Fibroblast of lung (primary cell): Measurements from ENCODE around the gene FBF1. TPM values are rescaled to one million over a fixed set of nuclear protein-coding genes. Genes with fewer than 3 reads are reported as not detected.

Source experiments
- DNase-seq, 2 donors: peaks; one replicate each; pipeline versions ENCODE4 v3.0.0 to v3.0.0-alpha.2; 2010; ENCODE audit warnings: low read depth in 2 of 2
- H2AFZ ChIP-seq: 2 replicates; pipeline ENCODE4 v1.5.1; 2012; ENCODE audit warnings: low read length, control low read depth, inconsistent platforms
- H3K27ac ChIP-seq: 2 replicates; pipeline ENCODE4 v1.5.1; 2011; ENCODE audit warnings: low read length, control low read depth; ENCODE audit not compliant: insufficient read depth
- H3K27me3 ChIP-seq: 2 replicates; pipeline ENCODE4 v1.5.1; 2011; ENCODE audit warnings: mild to moderate bottlenecking, low read length; ENCODE audit not compliant: control insufficient read depth, insufficient read depth
- H3K36me3 ChIP-seq: 2 replicates; pipeline ENCODE4 v1.5.1; 2011; ENCODE audit warnings: low read length; ENCODE audit not compliant: control insufficient read depth, insufficient read depth
- H3K4me1 ChIP-seq: 2 replicates; pipeline ENCODE4 v1.5.1; 2011; ENCODE audit warnings: low read length; ENCODE audit not compliant: control insufficient read depth, insufficient read depth; ENCODE audit errors: extremely low read depth
- H3K4me2 ChIP-seq: 2 replicates; pipeline ENCODE4 v1.5.1; 2011; ENCODE audit warnings: low read length, control low read depth; ENCODE audit not compliant: insufficient read depth; ENCODE audit errors: extremely low read depth
- H3K4me3 ChIP-seq, 4 experiments: fragments of 200-600 bp in 1 of 4; sonication (generic) in 1 of 4; replicated peaks in 1 of 4; 2 replicates each; pipeline ENCODE4 v1.5.1; 2011 to 2016; ENCODE audit warnings: low read length in 4 of 4, low read depth in 3 of 4, mild to moderate bottlenecking in 3 of 4, control low read depth in 2 of 4, inconsistent platforms in 1 of 4, mixed read lengths in 1 of 4; ENCODE audit not compliant: insufficient read depth in 1 of 4; ENCODE audit errors: control extremely low read depth in 1 of 4
- H3K79me2 ChIP-seq: 2 replicates; pipeline ENCODE4 v1.5.1; 2012; ENCODE audit warnings: mild to moderate bottlenecking, low read length, inconsistent platforms; ENCODE audit not compliant: control insufficient read depth, insufficient read depth
- H3K9ac ChIP-seq: 2 replicates; pipeline ENCODE4 v1.5.1; 2011; ENCODE audit warnings: mild to moderate bottlenecking, low read length, control low read depth; ENCODE audit not compliant: insufficient read depth
- H3K9me3 ChIP-seq: 2 replicates; pipeline ENCODE4 v1.5.1; 2012; ENCODE audit warnings: low read depth, low read length; ENCODE audit not compliant: control insufficient read depth, insufficient read depth
- H4K20me1 ChIP-seq: 2 replicates; pipeline ENCODE4 v1.5.1; 2011; ENCODE audit warnings: low read length; ENCODE audit not compliant: control insufficient read depth, insufficient read depth; ENCODE audit errors: extremely low read depth
- EZH2 ChIP-seq: IDR thresholded peaks from 2 replicates; pipeline ENCODE4 v1.5.1; 2012; ENCODE audit warnings: low read length, control low read depth, mild to moderate bottlenecking; ENCODE audit errors: missing control alignments
- polyA plus RNA-seq, 2 donors: library from polyadenylated mRNA; depleted of rRNA in 1 of 2; stranded (reverse) in 1 of 2; unstranded in 1 of 2; fragments of >200 nt; gene quantifications; 2 replicates each; pipeline ENCODE4 v1.2.1, GENCODE V29; 2011 to 2012; ENCODE audit warnings: missing spikeins in 1 of 2
- total RNA-seq: library from RNA; depleted of rRNA; stranded (reverse); fragments of >200 nt; gene quantifications from 2 replicates; pipeline ENCODE4 v1.2.1, GENCODE V29; 2014
- TF ChIP-seq, protein P1 (sequence below), 2 donors: IDR thresholded peaks in 1 of 2; conservative IDR thresholded peaks in 1 of 2; 1 replicate in 1 of 2; 2 replicates in 1 of 2; pipeline ENCODE4 v1.5.1; 2011 to 2012; ENCODE audit warnings: low read length in 2 of 2, control low read depth in 1 of 2, inconsistent platforms in 1 of 2, low read depth in 1 of 2, mild to moderate bottlenecking in 1 of 2

Gene FBF1
- total and polyA plus RNA-seq, 2 donors (not counting 1 experiment from before 2014, with no cell fraction given): 1.6 to 11.2 TPM

DNA sequence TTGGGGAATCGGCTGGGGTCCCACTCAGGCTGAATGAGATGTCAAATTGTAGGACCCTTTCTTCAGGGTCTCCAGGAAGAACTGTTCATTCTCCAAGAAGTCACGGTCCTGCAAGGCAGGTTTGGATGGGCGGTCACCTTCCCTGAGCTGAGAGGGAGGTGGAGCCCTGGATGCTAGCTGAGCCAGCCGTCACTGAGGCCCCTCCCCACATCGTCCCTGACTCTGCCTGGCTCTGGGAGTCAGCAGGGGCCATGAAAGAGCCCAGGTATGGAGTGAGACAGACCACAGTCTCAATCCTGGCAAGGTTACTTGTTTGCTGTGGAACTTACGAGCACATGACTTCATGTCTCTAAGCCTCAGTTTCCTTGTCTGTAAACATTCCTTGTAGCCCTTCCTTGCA is 30.1 kb downstream of the FBF1 start:
- no peaks in the 10 kb centered on the region for H3K27me3 ChIP-seq

DNA sequence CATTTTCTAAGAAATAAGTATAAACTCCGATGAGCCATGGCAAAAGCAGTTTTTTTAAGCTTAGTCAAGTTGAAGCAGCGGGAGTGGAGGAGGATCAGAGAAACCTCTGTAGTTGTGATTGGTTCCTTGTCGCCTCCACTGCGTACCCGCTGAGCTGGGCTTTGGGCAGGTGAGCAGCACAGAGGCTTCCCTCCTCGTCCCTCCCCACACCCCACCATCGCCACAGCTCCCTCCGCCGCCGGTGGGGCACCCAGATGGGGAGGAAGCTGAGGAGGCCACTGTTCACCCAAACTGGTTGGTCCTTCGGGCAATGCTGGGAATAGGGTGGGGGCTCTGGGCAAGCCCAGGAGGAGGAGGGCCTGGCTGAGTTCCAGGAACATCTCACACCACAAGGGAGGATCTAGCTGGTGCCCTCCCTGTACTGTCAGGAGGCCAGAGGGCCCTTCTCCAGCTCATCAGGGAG is 31.0 kb downstream of the FBF1 start:
- DNase-seq: peak in 1 of 2 donors; percentile 11
- Histone ChIP-seq H3K9me3 (no peaks in the 10 kb centered on the region), H4K20me1 (no peaks in the 10 kb centered on the region), H3K27me3 (no peaks in the 10 kb centered on the region), H3K36me3 (peaks cover 2% of the 10 kb centered on the region), H3K4me3 (no peak overlapping the region), H3K27ac (no peak overlapping the region), H3K4me1 (no peaks in the 10 kb centered on the region), H2AFZ (no peak overlapping the region), H3K4me2 (no peak overlapping the region), H3K79me2 (no peaks in the 10 kb centered on the region), H3K9ac (no peak overlapping the region)
- TF ChIP-seq, protein P1, sequence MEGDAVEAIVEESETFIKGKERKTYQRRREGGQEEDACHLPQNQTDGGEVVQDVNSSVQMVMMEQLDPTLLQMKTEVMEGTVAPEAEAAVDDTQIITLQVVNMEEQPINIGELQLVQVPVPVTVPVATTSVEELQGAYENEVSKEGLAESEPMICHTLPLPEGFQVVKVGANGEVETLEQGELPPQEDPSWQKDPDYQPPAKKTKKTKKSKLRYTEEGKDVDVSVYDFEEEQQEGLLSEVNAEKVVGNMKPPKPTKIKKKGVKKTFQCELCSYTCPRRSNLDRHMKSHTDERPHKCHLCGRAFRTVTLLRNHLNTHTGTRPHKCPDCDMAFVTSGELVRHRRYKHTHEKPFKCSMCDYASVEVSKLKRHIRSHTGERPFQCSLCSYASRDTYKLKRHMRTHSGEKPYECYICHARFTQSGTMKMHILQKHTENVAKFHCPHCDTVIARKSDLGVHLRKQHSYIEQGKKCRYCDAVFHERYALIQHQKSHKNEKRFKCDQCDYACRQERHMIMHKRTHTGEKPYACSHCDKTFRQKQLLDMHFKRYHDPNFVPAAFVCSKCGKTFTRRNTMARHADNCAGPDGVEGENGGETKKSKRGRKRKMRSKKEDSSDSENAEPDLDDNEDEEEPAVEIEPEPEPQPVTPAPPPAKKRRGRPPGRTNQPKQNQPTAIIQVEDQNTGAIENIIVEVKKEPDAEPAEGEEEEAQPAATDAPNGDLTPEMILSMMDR (conservative IDR thresholded peaks at IDR 0.05 in 1 of 2, IDR thresholded peaks at IDR 0.05 in 1 of 2; ENCODE audit: low read depth in 1 of 2, low read length in 2 of 2): no peak
- no peak for TF ChIP-seq EZH2

More for the DNA sequence above, 30.1 kb downstream of the FBF1 start:
- Histone ChIP-seq H3K4me1 (no peaks in the 10 kb centered on the region), H3K36me3 (peaks cover 2% of the 10 kb centered on the region), H3K27ac (no peak overlapping the region), H3K9ac (no peak overlapping the region), H3K9me3 (no peaks in the 10 kb centered on the region), H2AFZ (no peak overlapping the region), H3K4me2 (no peak overlapping the region), H4K20me1 (no peaks in the 10 kb centered on the region), H3K4me3 (no peak overlapping the region), H3K79me2 (no peaks in the 10 kb centered on the region)
- DNase-seq: no peak
- TF ChIP-seq, protein P1 (conservative IDR thresholded peaks at IDR 0.05 in 1 of 2, IDR thresholded peaks at IDR 0.05 in 1 of 2; ENCODE audit: low read depth in 1 of 2, low read length in 2 of 2): no peak
- TF ChIP-seq EZH2: no peak

DNA sequence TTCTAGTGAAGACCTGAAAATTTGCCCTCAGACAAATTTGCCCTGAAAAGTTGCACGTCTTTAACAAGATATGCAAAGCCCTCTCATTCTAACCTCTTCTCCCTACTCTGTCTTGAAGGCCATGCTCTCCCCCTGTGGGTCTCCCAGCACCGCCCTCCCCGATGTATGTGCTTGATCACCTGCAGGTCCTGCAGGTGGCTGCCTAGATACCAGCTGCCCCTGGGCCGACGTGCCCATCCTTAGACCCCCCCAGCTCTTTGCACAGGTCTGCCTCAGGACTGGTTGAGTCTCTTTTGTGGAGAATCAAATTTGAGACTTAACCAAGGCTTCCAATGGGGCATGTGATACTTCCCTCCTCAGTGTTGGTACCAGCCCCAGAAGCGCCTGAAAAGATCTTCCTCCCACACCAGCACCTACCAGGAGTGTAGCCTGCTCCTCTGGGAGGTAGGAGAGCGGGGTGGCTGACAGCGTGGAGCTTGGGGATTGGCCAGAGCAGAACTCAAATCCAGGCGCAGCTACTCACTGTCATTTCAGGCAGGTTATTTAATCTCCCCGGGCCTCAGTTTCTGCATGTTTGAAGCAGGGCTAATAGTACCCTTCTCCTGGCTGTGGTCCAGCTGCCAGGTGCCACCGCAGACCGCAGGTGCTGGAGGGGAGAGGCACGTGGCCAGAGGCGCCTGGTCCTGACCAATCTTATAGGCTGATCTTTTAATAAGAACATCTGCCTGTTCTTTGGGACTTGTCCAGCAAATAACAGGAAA is 31.6 kb downstream of the FBF1 start:
- no peaks in the 10 kb centered on the region for H3K4me1 ChIP-seq

More for the DNA sequence above, 31.6 kb downstream of the FBF1 start:
- H3K36me3 ChIP-seq: no peaks in the 10 kb centered on the region
- H2AFZ ChIP-seq: no peak overlapping the region
- H3K9me3 ChIP-seq: no peaks in the 10 kb centered on the region
- no peak overlapping the region for H3K9ac ChIP-seq
- H4K20me1 ChIP-seq: no peaks in the 10 kb centered on the region
- H3K27me3 ChIP-seq: no peaks in the 10 kb centered on the region
- H3K4me3 ChIP-seq: no peak overlapping the region
- no peak for DNase-seq
- H3K4me2 ChIP-seq: no peak overlapping the region
- no peak for TF ChIP-seq EZH2
- TF ChIP-seq, protein P1 (conservative IDR thresholded peaks at IDR 0.05 in 1 of 2, IDR thresholded peaks at IDR 0.05 in 1 of 2; ENCODE audit: low read depth in 1 of 2, low read length in 2 of 2): no peak
- peaks cover 2% of the 10 kb centered on the region for H3K79me2 ChIP-seq
- H3K27ac ChIP-seq: no peak overlapping the region
